NCI-H2081 treated with DMSO at 0.1 percent for 48 hours (cell line): ENCODE results near the gene PKN1.

Experiments
- DNase-seq: peaks from one replicate; lab custom pipeline; 2025; lab: John Stamatoyannopoulos, UW

PKN1 gene

GRCh38 chr19:14515501-14516047, 82.5 kb downstream of the PKN1 start:
- DNase-seq: no peak

GRCh38 chr19:14516048-14516534, 83.0 kb downstream of the PKN1 start:
- no peak for DNase-seq

- no peak for DNase-seq
Measured at GRCh38 chr19:14516746-14517438, 83.8 kb downstream of the PKN1 start.

GRCh38 chr19:14517446-14517839, 84.3 kb downstream of the PKN1 start:
- DNase-seq: no peak

- no peak for DNase-seq
Measured at GRCh38 chr19:14517840-14518505, 84.9 kb downstream of the PKN1 start, which contains the start of gene DNAJB1. DNAJB1 (minus strand) TSS chr19:14518397; CDS start chr19:14518349, 48 bp downstream.

- DNase-seq: no peak
Measured at GRCh38 chr19:14519245-14519859, 86.2 kb downstream of the PKN1 start.

GRCh38 chr19:14519860-14520407, 86.8 kb downstream of the PKN1 start:
- DNase-seq: no peak

- DNase-seq: no peak
Measured at GRCh38 chr19:14520543-14520942, 87.4 kb downstream of the PKN1 start.
